ENCODE results near the gene PKHD1. TPM values are rescaled to one million over a fixed set of nuclear protein-coding genes. Genes with fewer than 3 reads are reported as not detected.

The PKHD1 gene
- total RNA-seq, 4 donors from 2014 or later = 0.16 to 0.60 (median 0.32) TPM

GRCh38 chr6:51655517-51655916 lies 431.9 kb downstream of the PKHD1 start:
- TF ChIP-seq POLR2A (IDR thresholded peaks at IDR 0.05) = no peak
- TF ChIP-seq POLR2AphosphoS5 (IDR thresholded peaks at IDR 0.05) = no peak
- TF ChIP-seq, protein P1, sequence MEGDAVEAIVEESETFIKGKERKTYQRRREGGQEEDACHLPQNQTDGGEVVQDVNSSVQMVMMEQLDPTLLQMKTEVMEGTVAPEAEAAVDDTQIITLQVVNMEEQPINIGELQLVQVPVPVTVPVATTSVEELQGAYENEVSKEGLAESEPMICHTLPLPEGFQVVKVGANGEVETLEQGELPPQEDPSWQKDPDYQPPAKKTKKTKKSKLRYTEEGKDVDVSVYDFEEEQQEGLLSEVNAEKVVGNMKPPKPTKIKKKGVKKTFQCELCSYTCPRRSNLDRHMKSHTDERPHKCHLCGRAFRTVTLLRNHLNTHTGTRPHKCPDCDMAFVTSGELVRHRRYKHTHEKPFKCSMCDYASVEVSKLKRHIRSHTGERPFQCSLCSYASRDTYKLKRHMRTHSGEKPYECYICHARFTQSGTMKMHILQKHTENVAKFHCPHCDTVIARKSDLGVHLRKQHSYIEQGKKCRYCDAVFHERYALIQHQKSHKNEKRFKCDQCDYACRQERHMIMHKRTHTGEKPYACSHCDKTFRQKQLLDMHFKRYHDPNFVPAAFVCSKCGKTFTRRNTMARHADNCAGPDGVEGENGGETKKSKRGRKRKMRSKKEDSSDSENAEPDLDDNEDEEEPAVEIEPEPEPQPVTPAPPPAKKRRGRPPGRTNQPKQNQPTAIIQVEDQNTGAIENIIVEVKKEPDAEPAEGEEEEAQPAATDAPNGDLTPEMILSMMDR (IDR thresholded peaks at IDR 0.05) = no peak
- no peak for TF ChIP-seq EP300 (IDR thresholded peaks at IDR 0.05; ENCODE audit: low read depth)
- intact Hi-C loops (cut with DNase I; ENCODE audit: low total_unique reads) = no loop called here
- in situ Hi-C loops (cut with MboI; ENCODE audit: low pct_ligation_motif_present in 1 of 4, low pct_unique_long_range_greater_than_20kb in 1 of 4, low sequenced_read_pairs in 3 of 4) = no loop called here
- Histone ChIP-seq H3K4me3 (no peak overlapping the region), H3K27me3 (no peaks in the 10 kb centered on the region), H3K9me3 (no peaks in the 10 kb centered on the region), H3K4me1 (no peaks in the 10 kb centered on the region), H3K27ac (no peak overlapping the region), H3K36me3 (no peaks in the 10 kb centered on the region)
- DNase-seq = no peak

DNA sequence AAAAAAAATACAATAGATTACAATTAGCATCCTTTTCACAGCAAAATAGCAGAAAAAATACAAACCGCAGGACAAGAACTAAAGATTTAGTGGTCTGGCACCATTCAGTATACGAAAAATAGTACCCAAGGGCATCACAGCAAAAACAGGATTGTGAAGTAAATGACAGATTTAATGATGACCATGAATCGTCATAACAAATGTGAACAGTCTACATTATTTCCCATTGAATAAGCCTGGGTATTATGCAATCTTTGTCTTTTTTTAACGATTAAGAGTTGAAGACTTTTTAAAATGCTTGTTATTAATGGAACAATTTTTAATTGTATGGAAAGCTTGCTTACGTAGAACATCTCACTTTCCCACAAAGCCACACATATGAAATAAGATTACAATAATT lies 432.8 kb downstream of the PKHD1 start:
- in situ Hi-C loops (cut with MboI; ENCODE audit: low pct_ligation_motif_present in 1 of 4, low pct_unique_long_range_greater_than_20kb in 1 of 4, low sequenced_read_pairs in 3 of 4) = no loop called here
- no peak overlapping the region for H3K27ac ChIP-seq
- H3K4me3 ChIP-seq = no peak overlapping the region
- H3K4me1 ChIP-seq = no peaks in the 10 kb centered on the region
- H3K36me3 ChIP-seq = no peaks in the 10 kb centered on the region
- WGBS, 2 donors (ENCODE audit: low coverage in 1 of 2) = 71 to 72% methylated on average over 5 of the region's 5 CpGs
- no peaks in the 10 kb centered on the region for H3K9me3 ChIP-seq
- H3K27me3 ChIP-seq = no peaks in the 10 kb centered on the region
- intact Hi-C loops (cut with DNase I; ENCODE audit: low total_unique reads) = no loop called here
- no peak for TF ChIP-seq POLR2AphosphoS5 (IDR thresholded peaks at IDR 0.05)
- TF ChIP-seq POLR2A (IDR thresholded peaks at IDR 0.05) = no peak
- TF ChIP-seq EP300 (IDR thresholded peaks at IDR 0.05; ENCODE audit: low read depth) = no peak
- TF ChIP-seq, protein P1 (IDR thresholded peaks at IDR 0.05) = no peak
- no peak for DNase-seq

GRCh38 chr6:51651132-51651817 lies 436.1 kb downstream of the PKHD1 start:
- intact Hi-C loops (cut with DNase I; ENCODE audit: low total_unique reads) (no loop called here), in situ Hi-C loops (cut with MboI; ENCODE audit: low pct_ligation_motif_present in 1 of 4, low pct_unique_long_range_greater_than_20kb in 1 of 4, low sequenced_read_pairs in 3 of 4) (no loop called here)
- TF ChIP-seq POLR2A (IDR thresholded peaks at IDR 0.05) (no peak), EP300 (IDR thresholded peaks at IDR 0.05; ENCODE audit: low read depth) (no peak), POLR2AphosphoS5 (IDR thresholded peaks at IDR 0.05) (no peak)
- TF ChIP-seq, protein P1 (IDR thresholded peaks at IDR 0.05) = no peak
- DNase-seq = no peak
- no peaks in the 10 kb centered on the region for H3K4me1 ChIP-seq
- H3K9me3 ChIP-seq = no peaks in the 10 kb centered on the region
- no peaks in the 10 kb centered on the region for H3K36me3 ChIP-seq
- 48 to 62% methylated on average over 6 to 9 of the region's 9 CpGs for WGBS, 2 donors (ENCODE audit: low coverage in 1 of 2)
- H3K4me3 ChIP-seq = no peak overlapping the region
- H3K27ac ChIP-seq = no peak overlapping the region
- no peaks in the 10 kb centered on the region for H3K27me3 ChIP-seq

DNA sequence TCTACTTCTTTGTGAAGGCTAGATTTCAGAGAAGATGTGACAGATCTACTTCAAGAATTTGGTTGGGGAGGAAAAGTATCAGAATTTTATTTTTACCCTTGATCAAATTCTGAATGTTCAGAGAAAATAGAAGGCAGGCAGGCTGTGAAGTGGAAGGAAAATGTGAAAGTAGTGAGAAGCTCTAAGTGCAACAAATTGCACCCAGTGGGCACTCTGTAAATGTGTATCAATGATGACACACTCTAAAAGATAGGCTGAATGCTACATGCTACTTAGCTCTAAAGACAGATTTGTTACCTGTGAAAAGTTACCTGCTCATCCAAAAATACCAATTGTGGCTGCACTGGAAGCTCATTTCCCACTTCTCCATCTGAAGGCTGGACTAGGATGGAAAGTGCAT lies 438.6 kb downstream of the PKHD1 start:
- no peak for DNase-seq
- no peaks in the 10 kb centered on the region for H3K4me1 ChIP-seq
- H3K9me3 ChIP-seq = no peaks in the 10 kb centered on the region
- no peaks in the 10 kb centered on the region for H3K36me3 ChIP-seq
- no peak overlapping the region for H3K4me3 ChIP-seq
- in situ Hi-C loops (cut with MboI; ENCODE audit: low pct_ligation_motif_present in 1 of 4, low pct_unique_long_range_greater_than_20kb in 1 of 4, low sequenced_read_pairs in 3 of 4) (no loop called here), intact Hi-C loops (cut with DNase I; ENCODE audit: low total_unique reads) (no loop called here)
- TF ChIP-seq POLR2A (IDR thresholded peaks at IDR 0.05) (no peak), EP300 (IDR thresholded peaks at IDR 0.05; ENCODE audit: low read depth) (no peak), POLR2AphosphoS5 (IDR thresholded peaks at IDR 0.05) (no peak)
- TF ChIP-seq, protein P1 (IDR thresholded peaks at IDR 0.05) = no peak
- H3K27me3 ChIP-seq = no peaks in the 10 kb centered on the region
- H3K27ac ChIP-seq = no peak overlapping the region
